IMR-90 (cell line): ENCODE results near the gene NDUFAF7. TPM values are rescaled to one million over a fixed set of nuclear protein-coding genes. Genes with fewer than 3 reads are reported as not detected.
"Not testable (repeated sequence)": the region's sequence is repeated elsewhere in the genome, so short reads cannot be mapped to it uniquely, and the experiment has no call there.

Experiments
- ATAC-seq: fragments of 200-7000 bp; cut with Tn5 transposase; 2 replicates; pipeline ENCODE4 v1.9.1; 2020; ENCODE audit warnings: low read depth, mild to moderate bottlenecking, moderate library complexity
- BruUV-seq: library from RNA; stranded (reverse); fragments of 400-500 nt; replicated peaks from 2 replicates; lab custom pipeline; 2021; lab: Mats Ljungman, UMichigan
- CTCF ChIA-PET: fragments of 300-600 bp; formaldehyde crosslinking; extraction: SDS; loops from one replicate; lab custom pipeline; 2021; ENCODE audit warnings: antibody characterized with exemption; lab: Yijun Ruan, JAX
- POLR2A ChIA-PET: fragments of 300-600 bp; sonication (Branson Sonifier 250); formaldehyde crosslinking; loops from one replicate; lab custom pipeline; 2022; ENCODE audit warnings: antibody characterized with exemption; ENCODE audit not compliant: unreplicated experiment; lab: Charles Lee
- DNase-seq: peaks from one replicate; pipeline ENCODE4 v3.0.0; 2013
- H2AFZ ChIP-seq: replicated peaks from 2 replicates; pipeline ENCODE3; 2013; ENCODE audit warnings: low read length, mild to moderate bottlenecking; ENCODE audit not compliant: poor library complexity
- H2AK5ac ChIP-seq: 2 replicates; pipeline ENCODE4 v1.6.1; 2013; ENCODE audit warnings: low read depth, low read length, inconsistent platforms
- H2AK9ac ChIP-seq: replicated peaks from 2 replicates; pipeline ENCODE3; 2013; ENCODE audit warnings: mild to moderate bottlenecking, low read depth, low read length, moderate library complexity; ENCODE audit not compliant: poor library complexity
- H2BK120ac ChIP-seq: 2 replicates; pipeline ENCODE4 v1.6.1; 2013; ENCODE audit warnings: low read depth, low read length, inconsistent platforms
- H2BK15ac ChIP-seq: 3 replicates; pipeline ENCODE4 v1.6.1; 2013; ENCODE audit warnings: low read depth, low read length, inconsistent platforms
- H2BK20ac ChIP-seq: 2 replicates; pipeline ENCODE4 v1.6.1; 2013; ENCODE audit warnings: low read depth, mild to moderate bottlenecking, inconsistent platforms, low read length, moderate library complexity
- H2BK5ac ChIP-seq: 2 replicates; pipeline ENCODE4 v1.6.1; 2013; ENCODE audit warnings: mild to moderate bottlenecking, low read depth, low read length, inconsistent platforms; ENCODE audit not compliant: poor library complexity, severe bottlenecking
- H3K14ac ChIP-seq: replicated peaks from 2 replicates; pipeline ENCODE4 v1.6.1; 2013; ENCODE audit warnings: low read depth, low read length, inconsistent platforms
- H3K18ac ChIP-seq: 2 replicates; pipeline ENCODE4 v1.6.1; 2013; ENCODE audit warnings: low read depth, low read length, control low read depth
- H3K23ac ChIP-seq: 2 replicates; pipeline ENCODE4 v1.6.1; 2013; ENCODE audit warnings: low read depth, low read length, inconsistent platforms
- H3K27ac ChIP-seq: 2 replicates; pipeline ENCODE4 v1.5.1; 2013; ENCODE audit warnings: mild to moderate bottlenecking, control low read depth, low read length; ENCODE audit not compliant: insufficient read depth
- H3K27me3 ChIP-seq: 2 replicates; pipeline ENCODE4 v1.6.1; 2013; ENCODE audit warnings: low read length; ENCODE audit not compliant: control insufficient read depth, insufficient read depth
- H3K36me3 ChIP-seq: 2 replicates; pipeline ENCODE4 v1.6.1; 2013; ENCODE audit warnings: low read length, mixed read lengths; ENCODE audit not compliant: control insufficient read depth, insufficient read depth
- H3K4ac ChIP-seq: 2 replicates; pipeline ENCODE4 v1.6.1; 2013; ENCODE audit warnings: low read depth, low read length, inconsistent platforms
- H3K4me1 ChIP-seq: 2 replicates; pipeline ENCODE4 v1.6.1; 2013; ENCODE audit warnings: low read length, mixed read lengths; ENCODE audit not compliant: control insufficient read depth, insufficient read depth
- H3K4me2 ChIP-seq: 2 replicates; pipeline ENCODE4 v1.6.1; 2013; ENCODE audit warnings: low read depth, mild to moderate bottlenecking, control low read depth, low read length, moderate library complexity
- H3K4me3 ChIP-seq: 2 replicates; pipeline ENCODE4 v1.5.1; 2013; ENCODE audit warnings: low read depth, mild to moderate bottlenecking, control low read depth, low read length, moderate library complexity; ENCODE audit not compliant: insufficient read depth
- H3K56ac ChIP-seq: 2 replicates; pipeline ENCODE4 v1.6.1; 2013; ENCODE audit warnings: low read length, inconsistent platforms; ENCODE audit not compliant: insufficient read depth; ENCODE audit errors: extremely low read depth
- H3K79me1 ChIP-seq, 2 experiments: 2 replicates each; pipeline ENCODE4 v1.6.1; 2013; ENCODE audit warnings: low read length in 2 of 2, inconsistent platforms in 1 of 2, low read depth in 1 of 2
- H3K9ac ChIP-seq: 2 replicates; pipeline ENCODE4 v1.6.1; 2013; ENCODE audit warnings: low read depth, low read length, control low read depth
- H3K9me1 ChIP-seq: 2 replicates; pipeline ENCODE4 v1.6.1; 2013; ENCODE audit warnings: low read length, inconsistent platforms; ENCODE audit not compliant: insufficient read depth
- H3K9me3 ChIP-seq: 2 replicates; pipeline ENCODE4 v1.6.1; 2013; ENCODE audit warnings: low read length; ENCODE audit not compliant: control insufficient read depth, insufficient read depth
- H4K20me1 ChIP-seq: 2 replicates; pipeline ENCODE4 v1.6.1; 2013; ENCODE audit warnings: low read length, inconsistent platforms; ENCODE audit not compliant: insufficient read depth
- H4K5ac ChIP-seq: 2 replicates; pipeline ENCODE4 v1.6.1; 2013; ENCODE audit warnings: mild to moderate bottlenecking, low read depth, low read length, control low read depth
- H4K8ac ChIP-seq, 2 experiments: 2 replicates each; pipeline ENCODE4 v1.6.1; 2013; ENCODE audit warnings: low read depth in 2 of 2, low read length in 2 of 2, control low read depth in 1 of 2, inconsistent platforms in 1 of 2
- H4K91ac ChIP-seq: 2 replicates; pipeline ENCODE4 v1.6.1; 2013; ENCODE audit warnings: low read depth, low read length, inconsistent platforms; ENCODE audit not compliant: insufficient read depth
- WGBS, 2 experiments: methylation state at CpG; one replicate each; pipeline versions ENCODE4 v1.1.5 to v1.1.7; 2013; ENCODE audit warnings: missing lambda C conversion rate in 2 of 2; ENCODE audit not compliant: insufficient read length in 1 of 2; ENCODE audit errors: extremely low coverage in 2 of 2; 5-methylcytosine and 5-hydroxymethylcytosine counted together
- dilution Hi-C: fragments of 300-500 bp; cut with HindIII; formaldehyde crosslinking; loops from one replicate; pipeline ENCODE4 v1.14.3; 2018; ENCODE audit warnings: low sequenced_read_pairs; ENCODE audit not compliant: unreplicated experiment
- in situ Hi-C: fragments of 300-500 bp; cut with MboI; formaldehyde crosslinking; loops from 3 replicates; pipeline ENCODE4 v1.14.3; 2019; ENCODE audit warnings: low sequenced_read_pairs, inconsistent platforms, mixed read lengths
- intact Hi-C: fragments of 100-400 bp; cut with micrococcal nuclease; formaldehyde crosslinking; loops from 2 replicates; pipeline ENCODE4 v1.10.0; 2022
- polyA plus RNA-seq, 3 experiments: library from polyadenylated mRNA; depleted of rRNA; stranded (reverse); fragments of >200 nt; gene quantifications; 2 replicates each; pipeline ENCODE4 v1.2.3, GENCODE V29; 2012; ENCODE audit warnings: low replicate concordance in 1 of 3
- total RNA-seq: library from RNA; depleted of rRNA; stranded (reverse); fragments of >200 nt; gene quantifications from 2 replicates; pipeline ENCODE4 v1.2.3, GENCODE V29; 2012

The NDUFAF7 gene
- total and polyA plus RNA-seq, 2 of the 4 experiments (the other 2 are of a cell fraction) = 9.9 to 17.4 TPM

GRCh38 chr2:37205071-37205661, 26.3 kb upstream of the NDUFAF7 start:
- H4K91ac ChIP-seq, H4K5ac ChIP-seq, H3K18ac ChIP-seq, H3K4ac ChIP-seq, H2BK20ac ChIP-seq, H3K14ac ChIP-seq, H3K27me3 ChIP-seq, H2BK120ac ChIP-seq, CTCF ChIA-PET, H4K8ac ChIP-seq, BruUV-seq, POLR2A ChIA-PET, H2AFZ ChIP-seq, H3K9me1 ChIP-seq, H3K4me1 ChIP-seq, H2AK5ac ChIP-seq, dilution Hi-C loops, intact Hi-C loops, H3K56ac ChIP-seq, H3K27ac ChIP-seq, H2AK9ac ChIP-seq, H4K20me1 ChIP-seq, H3K4me2 ChIP-seq, ATAC-seq, DNase-seq, H3K9me3 ChIP-seq, H3K9ac ChIP-seq, H3K23ac ChIP-seq, H2BK5ac ChIP-seq, H3K4me3 ChIP-seq, H2BK15ac ChIP-seq, in situ Hi-C loops: not testable (repeated sequence)
- Histone ChIP-seq H3K36me3 (peaks cover 26% of the 10 kb centered on the region), H3K79me1 (peaks cover 25 to 27% of the 10 kb centered on the region in 2 experiments)
- WGBS, 2 experiments = no CpG with 5 or more reads among the region's 8 CpGs
